KMS-11 (cell line): ENCODE results near the gene PRR30.

Experiments used
- H2AFZ ChIP-seq: fragments of 200-600 bp; sonication (generic); 2 replicates; pipeline ENCODE4 v1.6.1; 2016; ENCODE audit warnings: antibody characterized with exemption, mixed run types, low read depth
- H3K27ac ChIP-seq: fragments of 200-600 bp; sonication (generic); 2 replicates; pipeline ENCODE4 v1.6.1; 2016; ENCODE audit warnings: mild to moderate bottlenecking, mixed run types
- H3K27me3 ChIP-seq: fragments of 200-600 bp; sonication (generic); 2 replicates; pipeline ENCODE4 v1.6.1; 2017; ENCODE audit warnings: mild to moderate bottlenecking, low read depth, mixed run types, moderate library complexity; ENCODE audit not compliant: insufficient read depth
- H3K36me3 ChIP-seq: fragments of 200-600 bp; sonication (generic); 2 replicates; pipeline ENCODE4 v1.6.1; 2017; ENCODE audit warnings: mild to moderate bottlenecking, mixed run types; ENCODE audit not compliant: insufficient read depth
- H3K4me1 ChIP-seq: fragments of 200-600 bp; sonication (generic); 2 replicates; pipeline ENCODE4 v1.6.1; 2016; ENCODE audit warnings: mild to moderate bottlenecking, low read depth, mixed run types; ENCODE audit not compliant: poor library complexity, severe bottlenecking
- H3K4me2 ChIP-seq: fragments of 200-600 bp; sonication (generic); 2 replicates; pipeline ENCODE4 v1.7.0; 2016; ENCODE audit warnings: mild to moderate bottlenecking, mixed run types
- H3K4me3 ChIP-seq: fragments of 200-600 bp; sonication (generic); IDR thresholded peaks from 2 replicates; pipeline ENCODE4 v1.6.1; 2017; ENCODE audit warnings: low read depth, low read length, mixed read lengths; ENCODE audit not compliant: insufficient read depth
- H3K79me2 ChIP-seq: fragments of 200-600 bp; sonication (generic); 2 replicates; pipeline ENCODE4 v1.6.1; 2016; ENCODE audit warnings: low read depth, mixed run types; ENCODE audit not compliant: insufficient read depth
- H3K9ac ChIP-seq: fragments of 200-600 bp; sonication (generic); 2 replicates; pipeline ENCODE4 v1.6.1; 2016; ENCODE audit warnings: mild to moderate bottlenecking, mixed run types
- H4K20me1 ChIP-seq: fragments of 200-600 bp; sonication (generic); 2 replicates; pipeline ENCODE4 v1.6.1; 2016; ENCODE audit warnings: mild to moderate bottlenecking, mixed run types; ENCODE audit not compliant: insufficient read depth
- TF ChIP-seq, protein P1 (sequence below): fragments of 200-600 bp; sonication (generic); conservative IDR thresholded peaks from 2 replicates; pipeline ENCODE4 v1.6.1; 2017; ENCODE audit warnings: low read depth, mild to moderate bottlenecking, antibody characterized with exemption, low read length, moderate library complexity, mixed read lengths

PRR30 gene

DNA sequence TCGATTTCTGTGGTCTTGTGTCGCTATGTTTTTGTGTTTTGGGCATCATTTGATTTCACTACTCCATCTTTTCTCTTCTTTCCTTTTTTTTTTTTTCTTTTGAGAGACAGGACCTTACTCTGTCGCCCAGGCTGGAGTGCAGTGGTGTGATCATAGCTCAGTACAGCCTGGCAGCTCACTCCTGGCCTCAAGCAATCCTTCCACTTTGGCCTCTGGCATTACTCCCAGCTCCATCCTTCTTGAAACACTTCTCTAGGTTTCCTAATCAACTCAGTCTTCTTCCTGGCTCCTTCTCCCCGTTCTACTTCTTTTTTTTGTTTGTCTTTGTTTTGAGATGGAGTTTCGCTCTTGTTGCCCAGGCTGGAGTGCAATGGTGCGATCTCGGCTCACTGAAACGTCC lies 36.1 kb upstream of the PRR30 start:
- Histone ChIP-seq H3K9ac (no peak overlapping the region), H3K4me1 (peaks cover 34% of the 10 kb centered on the region), H4K20me1 (no peaks in the 10 kb centered on the region), H3K4me2 (peak overlapping the region; percentile 59; the same call in 1 of the 2 replicates), H3K36me3 (no peaks in the 10 kb centered on the region), H3K4me3 (no peak overlapping the region), H3K27ac (no peak overlapping the region), H3K79me2 (no peaks in the 10 kb centered on the region), H3K27me3 (no peaks in the 10 kb centered on the region), H2AFZ (peak overlapping the region; percentile 66; the same call in 1 of the 2 replicates)
- TF ChIP-seq, protein P1, sequence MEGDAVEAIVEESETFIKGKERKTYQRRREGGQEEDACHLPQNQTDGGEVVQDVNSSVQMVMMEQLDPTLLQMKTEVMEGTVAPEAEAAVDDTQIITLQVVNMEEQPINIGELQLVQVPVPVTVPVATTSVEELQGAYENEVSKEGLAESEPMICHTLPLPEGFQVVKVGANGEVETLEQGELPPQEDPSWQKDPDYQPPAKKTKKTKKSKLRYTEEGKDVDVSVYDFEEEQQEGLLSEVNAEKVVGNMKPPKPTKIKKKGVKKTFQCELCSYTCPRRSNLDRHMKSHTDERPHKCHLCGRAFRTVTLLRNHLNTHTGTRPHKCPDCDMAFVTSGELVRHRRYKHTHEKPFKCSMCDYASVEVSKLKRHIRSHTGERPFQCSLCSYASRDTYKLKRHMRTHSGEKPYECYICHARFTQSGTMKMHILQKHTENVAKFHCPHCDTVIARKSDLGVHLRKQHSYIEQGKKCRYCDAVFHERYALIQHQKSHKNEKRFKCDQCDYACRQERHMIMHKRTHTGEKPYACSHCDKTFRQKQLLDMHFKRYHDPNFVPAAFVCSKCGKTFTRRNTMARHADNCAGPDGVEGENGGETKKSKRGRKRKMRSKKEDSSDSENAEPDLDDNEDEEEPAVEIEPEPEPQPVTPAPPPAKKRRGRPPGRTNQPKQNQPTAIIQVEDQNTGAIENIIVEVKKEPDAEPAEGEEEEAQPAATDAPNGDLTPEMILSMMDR = no peak

DNA sequence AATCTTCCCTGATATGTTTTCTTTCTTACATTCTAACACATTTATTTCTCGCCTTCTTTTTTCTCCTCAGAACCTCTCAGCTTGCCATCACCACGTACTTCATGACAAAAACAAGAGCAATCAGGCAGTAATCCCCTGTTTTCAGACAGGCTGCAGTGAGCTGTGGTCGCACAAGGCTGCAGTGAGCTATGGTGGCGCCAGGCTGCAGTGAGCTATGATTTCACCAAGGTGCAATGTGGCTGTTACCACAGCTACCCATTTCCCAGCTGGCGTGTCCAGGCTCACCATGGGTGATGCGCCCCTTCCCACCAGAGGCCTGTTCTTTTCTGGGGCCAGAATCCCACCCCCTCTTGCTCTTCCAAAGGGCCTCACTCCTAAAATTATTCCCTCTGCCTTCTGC lies 35.4 kb upstream of the PRR30 start:
- H3K27ac ChIP-seq = peak overlapping the region; percentile 25
- no peaks in the 10 kb centered on the region for H3K27me3 ChIP-seq
- H2AFZ ChIP-seq = peak overlapping the region; percentile 66
- H3K9ac ChIP-seq = no peak overlapping the region
- TF ChIP-seq, protein P1 = no peak
- H4K20me1 ChIP-seq = no peaks in the 10 kb centered on the region
- no peaks in the 10 kb centered on the region for H3K79me2 ChIP-seq
- H3K36me3 ChIP-seq = no peaks in the 10 kb centered on the region
- peak overlapping the region; percentile 59; the same call in 1 of the 2 replicates for H3K4me2 ChIP-seq
- H3K4me1 ChIP-seq = peaks cover 39% of the 10 kb centered on the region
- H3K4me3 ChIP-seq = no peak overlapping the region

DNA sequence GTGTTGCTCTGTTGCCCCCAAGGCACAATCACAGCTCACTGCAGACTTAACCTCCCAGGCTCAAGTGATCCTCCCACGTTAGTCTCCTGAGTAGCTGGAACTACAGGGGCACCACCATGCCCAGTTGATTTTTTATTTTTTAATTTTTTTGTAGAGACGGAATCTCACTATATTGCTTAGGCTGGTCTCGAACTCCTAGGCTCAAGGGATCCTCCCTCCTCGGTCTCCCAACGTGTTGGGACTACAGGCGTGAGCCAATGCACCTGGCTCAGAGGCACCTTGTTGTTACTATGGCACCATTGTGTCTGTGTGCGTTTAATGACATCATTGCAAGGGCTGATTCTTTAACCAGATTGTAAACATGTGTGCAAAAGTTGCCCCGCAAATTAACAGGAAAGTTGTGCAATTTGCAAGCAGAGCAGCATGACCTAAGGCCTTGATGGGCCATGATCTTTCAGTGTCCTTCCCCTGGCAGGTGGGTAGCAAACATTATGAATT lies 32.2 kb upstream of the PRR30 start:
- Histone ChIP-seq H3K4me1 (peaks cover 32% of the 10 kb centered on the region), H3K9ac (no peak overlapping the region), H3K36me3 (no peaks in the 10 kb centered on the region), H3K79me2 (no peaks in the 10 kb centered on the region), H4K20me1 (no peaks in the 10 kb centered on the region), H3K27me3 (no peaks in the 10 kb centered on the region), H2AFZ (no peak overlapping the region), H3K4me2 (no peak overlapping the region), H3K4me3 (no peak overlapping the region), H3K27ac (no peak overlapping the region)
- TF ChIP-seq, protein P1 = no peak

DNA sequence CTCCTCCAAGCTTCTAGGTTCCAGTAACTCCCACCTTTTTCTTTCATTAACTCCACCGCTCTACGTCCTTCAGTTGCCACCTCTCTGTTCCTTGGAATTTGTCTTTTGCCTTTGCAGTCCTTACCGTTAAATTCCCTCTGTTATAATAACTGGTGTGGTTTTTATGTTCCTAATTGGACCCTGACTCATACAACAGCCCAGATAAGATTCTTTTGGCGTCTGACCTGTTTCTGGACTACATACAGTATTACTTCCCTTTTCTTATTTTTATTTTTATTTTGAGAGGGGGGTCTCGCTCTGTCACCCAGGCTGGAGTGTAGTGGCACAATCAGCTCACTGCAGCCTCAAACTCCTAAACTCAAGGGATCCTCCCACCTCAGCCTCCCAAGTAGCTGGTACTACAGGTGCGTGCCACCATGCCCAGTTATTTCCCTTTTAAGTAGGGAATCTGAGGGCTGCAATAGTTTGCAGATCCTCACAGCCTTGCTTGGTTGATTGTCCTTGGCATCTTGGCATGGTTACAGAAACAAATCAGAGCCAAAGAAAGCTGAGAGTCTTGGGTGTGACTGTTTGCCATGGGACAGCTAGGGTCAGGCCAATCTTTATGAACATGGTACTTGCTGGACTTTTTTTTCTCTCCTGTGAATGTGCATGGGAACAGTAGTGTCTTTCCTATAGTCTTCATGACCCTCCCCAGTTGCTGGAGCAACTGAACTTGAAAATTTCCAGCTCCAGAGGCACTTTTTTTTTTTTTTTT lies 31.5 kb upstream of the PRR30 start:
- H3K4me2 ChIP-seq = peak overlapping the region; percentile 46; the same call in 1 of the 2 replicates

More for the DNA sequence above, 31.5 kb upstream of the PRR30 start:
- H3K36me3 ChIP-seq = no peaks in the 10 kb centered on the region
- H3K79me2 ChIP-seq = no peaks in the 10 kb centered on the region
- H3K4me3 ChIP-seq = no peak overlapping the region
- H2AFZ ChIP-seq = peak overlapping the region; percentile 89; the same call in 1 of the 2 replicates
- H3K9ac ChIP-seq = no peak overlapping the region
- TF ChIP-seq, protein P1 = no peak
- H4K20me1 ChIP-seq = no peaks in the 10 kb centered on the region
- no peaks in the 10 kb centered on the region for H3K27me3 ChIP-seq
- H3K4me1 ChIP-seq = peaks cover 27% of the 10 kb centered on the region
- H3K27ac ChIP-seq = no peak overlapping the region
